ENCODE measurements around the gene SGTA. TPM values are rescaled to one million over a fixed set of nuclear protein-coding genes. Genes with fewer than 3 reads are reported as not detected.

The SGTA gene
- total and polyA plus RNA-seq, 2 of the 13 experiments (the other 11 are each of a cell fraction or from before 2014, with no cell fraction given): 43.9 to 47.4 TPM

- TF ChIP-seq, protein P1, sequence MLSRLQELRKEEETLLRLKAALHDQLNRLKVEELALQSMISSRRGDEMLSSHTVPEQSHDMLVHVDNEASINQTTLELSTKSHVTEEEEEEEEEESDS (CRISPR knock-in tag; IDR thresholded peaks at IDR 0.05; ENCODE audit: borderline replicate concordance): no peak
- 0 out of 2 replicates have a peak, but pooled peaks have one; percentile 32 for TF ChIP-seq MLX (CRISPR knock-in tag; IDR thresholded peaks at IDR 0.05)
- no peak for TF ChIP-seq RORA (CRISPR knock-in tag; IDR thresholded peaks at IDR 0.05)
- no peak for TF ChIP-seq HOXA7 (CRISPR knock-in tag; IDR thresholded peaks at IDR 0.05)
- TF ChIP-seq ZNF407 (CRISPR knock-in tag; IDR thresholded peaks at IDR 0.05; ENCODE audit: not compliant biosample characterization): no peak
- TF ChIP-seq SYNCRIP (IDR thresholded peaks at IDR 0.05; ENCODE audit: insufficient read depth, low read depth, low read length): no peak
- TF ChIP-seq ZSCAN12 (CRISPR knock-in tag; IDR thresholded peaks at IDR 0.05): no peak
- no peak for TF ChIP-seq PCBP2 (optimal IDR thresholded peaks at IDR 0.05; ENCODE audit: low read depth, low read length, poor library complexity, severe bottlenecking)
- no peak; the same call in 1 of the 2 replicates for TF ChIP-seq NRL (CRISPR knock-in tag; IDR thresholded peaks at IDR 0.05; ENCODE audit: borderline replicate concordance)
- TF ChIP-seq ZFP82 (CRISPR knock-in tag; IDR thresholded peaks at IDR 0.05; ENCODE audit: borderline replicate concordance): no peak
- TF ChIP-seq ZFP36 (IDR thresholded peaks at IDR 0.05; ENCODE audit: borderline replicate concordance, low read depth, low read length, partially characterized antibody): no peak
- TF ChIP-seq ZNF558 (CRISPR knock-in tag; IDR thresholded peaks at IDR 0.05; ENCODE audit: borderline replicate concordance): no peak
- TF ChIP-seq, protein P2, sequence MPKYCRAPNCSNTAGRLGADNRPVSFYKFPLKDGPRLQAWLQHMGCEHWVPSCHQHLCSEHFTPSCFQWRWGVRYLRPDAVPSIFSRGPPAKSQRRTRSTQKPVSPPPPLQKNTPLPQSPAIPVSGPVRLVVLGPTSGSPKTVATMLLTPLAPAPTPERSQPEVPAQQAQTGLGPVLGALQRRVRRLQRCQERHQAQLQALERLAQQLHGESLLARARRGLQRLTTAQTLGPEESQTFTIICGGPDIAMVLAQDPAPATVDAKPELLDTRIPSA (CRISPR knock-in tag; IDR thresholded peaks at IDR 0.05; ENCODE audit: borderline replicate concordance): no peak
- TF ChIP-seq HHEX (CRISPR knock-in tag; IDR thresholded peaks at IDR 0.05): no peak
- no peak for TF ChIP-seq RELA (CRISPR knock-in tag; IDR thresholded peaks at IDR 0.05)
- TF ChIP-seq NR2F2 (IDR thresholded peaks at IDR 0.05; ENCODE audit: borderline replicate concordance, low read depth): peak; percentile 94
- TF ChIP-seq UBTF (CRISPR knock-in tag; IDR thresholded peaks at IDR 0.05): no peak; the same call in 1 of the 2 replicates
Measured at GRCh38 chr19:2790557-2791271, 7.6 kb upstream of the SGTA start (continued).

Data from HepG2 (cell line).